ENCODE measurements around the gene PNMA8B.

- no peak for TF ChIP-seq EP300 (IDR thresholded peaks at IDR 0.05)
- TF ChIP-seq, protein P1, sequence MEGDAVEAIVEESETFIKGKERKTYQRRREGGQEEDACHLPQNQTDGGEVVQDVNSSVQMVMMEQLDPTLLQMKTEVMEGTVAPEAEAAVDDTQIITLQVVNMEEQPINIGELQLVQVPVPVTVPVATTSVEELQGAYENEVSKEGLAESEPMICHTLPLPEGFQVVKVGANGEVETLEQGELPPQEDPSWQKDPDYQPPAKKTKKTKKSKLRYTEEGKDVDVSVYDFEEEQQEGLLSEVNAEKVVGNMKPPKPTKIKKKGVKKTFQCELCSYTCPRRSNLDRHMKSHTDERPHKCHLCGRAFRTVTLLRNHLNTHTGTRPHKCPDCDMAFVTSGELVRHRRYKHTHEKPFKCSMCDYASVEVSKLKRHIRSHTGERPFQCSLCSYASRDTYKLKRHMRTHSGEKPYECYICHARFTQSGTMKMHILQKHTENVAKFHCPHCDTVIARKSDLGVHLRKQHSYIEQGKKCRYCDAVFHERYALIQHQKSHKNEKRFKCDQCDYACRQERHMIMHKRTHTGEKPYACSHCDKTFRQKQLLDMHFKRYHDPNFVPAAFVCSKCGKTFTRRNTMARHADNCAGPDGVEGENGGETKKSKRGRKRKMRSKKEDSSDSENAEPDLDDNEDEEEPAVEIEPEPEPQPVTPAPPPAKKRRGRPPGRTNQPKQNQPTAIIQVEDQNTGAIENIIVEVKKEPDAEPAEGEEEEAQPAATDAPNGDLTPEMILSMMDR (IDR thresholded peaks at IDR 0.05): no peak
These were observed 1.3 kb downstream of the PNMA8B start for GRCh38 chr19:46494146-46494940.
